SK-N-SH (cell line): Measurements from ENCODE around the gene PRSS56. TPM values are rescaled to one million over a fixed set of nuclear protein-coding genes. Genes with fewer than 3 reads are reported as not detected.

Source experiments
- CHD2 ChIP-seq: fragments of 150-350 bp; IDR thresholded peaks from 2 replicates; pipeline ENCODE4 v1.6.1; 2018; ENCODE audit warnings: low read length; ENCODE audit not compliant: partially characterized antibody
- EP300 ChIP-seq, 2 experiments: IDR thresholded peaks; 2 replicates each; pipeline versions ENCODE4 v1.4.0 to v1.6.1; 2012; ENCODE audit warnings: borderline replicate concordance in 1 of 2, low read depth in 1 of 2, low read length in 1 of 2
- FOSL2 ChIP-seq: IDR thresholded peaks from 2 replicates; pipeline ENCODE4 v1.4.0; 2012; ENCODE audit warnings: low read depth, mild to moderate bottlenecking, moderate library complexity, borderline replicate concordance
- MXI1 ChIP-seq: IDR thresholded peaks from 2 replicates; pipeline ENCODE4 v1.6.1; 2012; ENCODE audit warnings: mild to moderate bottlenecking, low read depth, low read length, improper control_type of control experiment
- NRF1 ChIP-seq: IDR thresholded peaks from 2 replicates; pipeline ENCODE4 v1.6.1; 2012; ENCODE audit warnings: low read depth, mild to moderate bottlenecking, low read length
- RCOR1 ChIP-seq: fragments of 150-350 bp; IDR thresholded peaks from 2 replicates; pipeline ENCODE4 v1.6.1; 2017; ENCODE audit warnings: antibody characterized with exemption, low read length
- RFX5 ChIP-seq: IDR thresholded peaks from 2 replicates; pipeline ENCODE4 v1.6.1; 2012; ENCODE audit warnings: mild to moderate bottlenecking, improper control_type of control experiment, low read length
- TEAD4 ChIP-seq: IDR thresholded peaks from 2 replicates; pipeline ENCODE4 v1.4.0; 2012; ENCODE audit warnings: mild to moderate bottlenecking, borderline replicate concordance; ENCODE audit not compliant: insufficient read depth
- polyA plus RNA-seq, 3 experiments: library from polyadenylated mRNA; depleted of rRNA; stranded (reverse); fragments of >200 nt; gene quantifications; 2 replicates each; pipeline ENCODE4 v1.2.3, GENCODE V29; 2012
- TF ChIP-seq, protein P1 (sequence below): IDR thresholded peaks from 2 replicates; pipeline ENCODE4 v1.6.1; 2012; ENCODE audit warnings: mild to moderate bottlenecking, low read depth, low read length, moderate library complexity
- TF ChIP-seq, protein P2 (sequence below): fragments of 150-350 bp; IDR thresholded peaks from 2 replicates; pipeline ENCODE4 v1.6.1; 2017; ENCODE audit warnings: antibody characterized with exemption, low read length, low read depth, borderline replicate concordance
- TF ChIP-seq, protein P3 (sequence below): fragments of 150-350 bp; IDR thresholded peaks from 2 replicates; pipeline ENCODE4 v1.6.1; 2016; ENCODE audit warnings: mild to moderate bottlenecking, low read depth, low read length
- TF ChIP-seq, protein P4 (sequence below): IDR thresholded peaks from 2 replicates; pipeline ENCODE4 v1.4.0; 2012; ENCODE audit warnings: low read depth, borderline replicate concordance
- TF ChIP-seq, protein P5 (sequence below): IDR thresholded peaks from 2 replicates; pipeline ENCODE4 v1.4.0; 2012; ENCODE audit warnings: low read depth

PRSS56 gene
- polyA plus RNA-seq, 1 of the 3 experiments (the other 2 are of a cell fraction) = not detected

DNA sequence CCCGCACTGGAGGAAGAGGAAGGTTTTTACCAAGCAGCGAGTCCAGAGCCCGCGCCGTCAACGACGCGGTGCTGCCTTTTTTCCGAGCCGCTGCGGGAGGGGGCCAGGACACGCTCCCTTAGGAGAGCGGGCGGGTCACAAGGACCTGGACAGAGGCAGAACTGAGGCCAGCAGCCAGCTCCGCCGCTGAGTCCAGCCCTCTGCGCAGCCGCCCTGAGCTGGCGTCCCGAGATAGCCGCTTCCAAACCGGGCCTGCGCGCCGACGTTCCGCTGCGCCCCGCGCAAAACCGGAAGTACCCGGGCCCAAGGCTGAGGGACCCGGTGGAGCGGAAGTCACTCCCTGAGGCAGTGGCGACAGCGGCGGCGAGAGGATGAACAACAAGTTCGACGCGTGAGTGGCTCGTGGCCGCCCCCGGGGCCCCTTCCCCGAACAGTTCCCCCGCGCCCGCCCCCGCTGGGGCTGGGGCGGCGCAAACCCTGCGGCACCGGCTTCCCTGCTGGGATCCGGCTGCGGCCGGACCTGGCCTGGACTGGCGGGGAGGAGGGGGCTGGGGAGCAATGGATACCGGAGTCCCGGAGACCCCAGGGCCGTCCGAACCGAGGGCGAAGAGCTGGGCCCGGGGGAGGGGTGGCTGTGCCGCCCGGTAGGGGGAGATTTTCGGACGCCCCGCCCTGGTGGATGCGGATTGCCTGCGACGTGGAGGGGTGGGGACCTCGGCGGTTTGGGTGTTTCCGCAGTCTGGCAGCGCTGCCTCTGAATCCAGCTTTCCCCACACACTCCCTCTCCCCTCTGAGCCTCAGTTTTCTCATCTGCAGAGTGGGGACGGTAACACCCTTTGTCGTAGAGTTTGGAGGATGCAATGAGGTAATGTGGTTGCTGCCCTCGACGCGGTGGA is 30.4 kb downstream of the PRSS56 start, which contains the start of the genes EIF4E2 and TIGD1 (continued):
- TF ChIP-seq, protein P1, sequence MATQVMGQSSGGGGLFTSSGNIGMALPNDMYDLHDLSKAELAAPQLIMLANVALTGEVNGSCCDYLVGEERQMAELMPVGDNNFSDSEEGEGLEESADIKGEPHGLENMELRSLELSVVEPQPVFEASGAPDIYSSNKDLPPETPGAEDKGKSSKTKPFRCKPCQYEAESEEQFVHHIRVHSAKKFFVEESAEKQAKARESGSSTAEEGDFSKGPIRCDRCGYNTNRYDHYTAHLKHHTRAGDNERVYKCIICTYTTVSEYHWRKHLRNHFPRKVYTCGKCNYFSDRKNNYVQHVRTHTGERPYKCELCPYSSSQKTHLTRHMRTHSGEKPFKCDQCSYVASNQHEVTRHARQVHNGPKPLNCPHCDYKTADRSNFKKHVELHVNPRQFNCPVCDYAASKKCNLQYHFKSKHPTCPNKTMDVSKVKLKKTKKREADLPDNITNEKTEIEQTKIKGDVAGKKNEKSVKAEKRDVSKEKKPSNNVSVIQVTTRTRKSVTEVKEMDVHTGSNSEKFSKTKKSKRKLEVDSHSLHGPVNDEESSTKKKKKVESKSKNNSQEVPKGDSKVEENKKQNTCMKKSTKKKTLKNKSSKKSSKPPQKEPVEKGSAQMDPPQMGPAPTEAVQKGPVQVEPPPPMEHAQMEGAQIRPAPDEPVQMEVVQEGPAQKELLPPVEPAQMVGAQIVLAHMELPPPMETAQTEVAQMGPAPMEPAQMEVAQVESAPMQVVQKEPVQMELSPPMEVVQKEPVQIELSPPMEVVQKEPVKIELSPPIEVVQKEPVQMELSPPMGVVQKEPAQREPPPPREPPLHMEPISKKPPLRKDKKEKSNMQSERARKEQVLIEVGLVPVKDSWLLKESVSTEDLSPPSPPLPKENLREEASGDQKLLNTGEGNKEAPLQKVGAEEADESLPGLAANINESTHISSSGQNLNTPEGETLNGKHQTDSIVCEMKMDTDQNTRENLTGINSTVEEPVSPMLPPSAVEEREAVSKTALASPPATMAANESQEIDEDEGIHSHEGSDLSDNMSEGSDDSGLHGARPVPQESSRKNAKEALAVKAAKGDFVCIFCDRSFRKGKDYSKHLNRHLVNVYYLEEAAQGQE = peak; percentile 79; the same call in 1 of the 2 replicates
- peak; percentile 89 for TF ChIP-seq CHD2
- TF ChIP-seq, protein P2, sequence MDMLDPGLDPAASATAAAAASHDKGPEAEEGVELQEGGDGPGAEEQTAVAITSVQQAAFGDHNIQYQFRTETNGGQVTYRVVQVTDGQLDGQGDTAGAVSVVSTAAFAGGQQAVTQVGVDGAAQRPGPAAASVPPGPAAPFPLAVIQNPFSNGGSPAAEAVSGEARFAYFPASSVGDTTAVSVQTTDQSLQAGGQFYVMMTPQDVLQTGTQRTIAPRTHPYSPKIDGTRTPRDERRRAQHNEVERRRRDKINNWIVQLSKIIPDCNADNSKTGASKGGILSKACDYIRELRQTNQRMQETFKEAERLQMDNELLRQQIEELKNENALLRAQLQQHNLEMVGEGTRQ = no peak
- TF ChIP-seq RFX5 = no peak
- TF ChIP-seq, protein P3, sequence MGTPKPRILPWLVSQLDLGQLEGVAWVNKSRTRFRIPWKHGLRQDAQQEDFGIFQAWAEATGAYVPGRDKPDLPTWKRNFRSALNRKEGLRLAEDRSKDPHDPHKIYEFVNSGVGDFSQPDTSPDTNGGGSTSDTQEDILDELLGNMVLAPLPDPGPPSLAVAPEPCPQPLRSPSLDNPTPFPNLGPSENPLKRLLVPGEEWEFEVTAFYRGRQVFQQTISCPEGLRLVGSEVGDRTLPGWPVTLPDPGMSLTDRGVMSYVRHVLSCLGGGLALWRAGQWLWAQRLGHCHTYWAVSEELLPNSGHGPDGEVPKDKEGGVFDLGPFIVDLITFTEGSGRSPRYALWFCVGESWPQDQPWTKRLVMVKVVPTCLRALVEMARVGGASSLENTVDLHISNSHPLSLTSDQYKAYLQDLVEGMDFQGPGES = no peak; the same call in 1 of the 2 replicates
- TF ChIP-seq NRF1 = peak; percentile 96
- TF ChIP-seq FOSL2 = no peak
- TF ChIP-seq, protein P4, sequence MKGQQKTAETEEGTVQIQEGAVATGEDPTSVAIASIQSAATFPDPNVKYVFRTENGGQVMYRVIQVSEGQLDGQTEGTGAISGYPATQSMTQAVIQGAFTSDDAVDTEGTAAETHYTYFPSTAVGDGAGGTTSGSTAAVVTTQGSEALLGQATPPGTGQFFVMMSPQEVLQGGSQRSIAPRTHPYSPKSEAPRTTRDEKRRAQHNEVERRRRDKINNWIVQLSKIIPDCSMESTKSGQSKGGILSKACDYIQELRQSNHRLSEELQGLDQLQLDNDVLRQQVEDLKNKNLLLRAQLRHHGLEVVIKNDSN = 0 out of 2 replicates have a peak, but pooled peaks have one; percentile 5
- peak; percentile 68 for TF ChIP-seq RCOR1
- peak; percentile 45; the same call in 1 of the 2 replicates for TF ChIP-seq TEAD4
- TF ChIP-seq MXI1 = peak; percentile 4; the same call in 1 of the 2 replicates
- peak in 1 of 2 experiments; percentile 4; a peak in 1 of 4 replicates for TF ChIP-seq EP300 (IDR thresholded peaks at IDR 0.05; ENCODE audit: borderline replicate concordance in 1 of 2, low read depth in 1 of 2, low read length in 1 of 2)
- TF ChIP-seq, protein P5, sequence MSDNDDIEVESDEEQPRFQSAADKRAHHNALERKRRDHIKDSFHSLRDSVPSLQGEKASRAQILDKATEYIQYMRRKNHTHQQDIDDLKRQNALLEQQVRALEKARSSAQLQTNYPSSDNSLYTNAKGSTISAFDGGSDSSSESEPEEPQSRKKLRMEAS = peak; percentile 95
